HL-60/S4 treated with retinoic acid at 250 ng/mL for 4 days and 3 days (cell line): Measurements from ENCODE around the gene POGLUT3.

Experiments used
- in situ Hi-C: fragments of 300-500 bp; cut with MboI; formaldehyde crosslinking; loops from 2 replicates; pipeline ENCODE4 v1.7.0; 2022; ENCODE audit warnings: low sequenced_read_pairs

Gene POGLUT3

DNA sequence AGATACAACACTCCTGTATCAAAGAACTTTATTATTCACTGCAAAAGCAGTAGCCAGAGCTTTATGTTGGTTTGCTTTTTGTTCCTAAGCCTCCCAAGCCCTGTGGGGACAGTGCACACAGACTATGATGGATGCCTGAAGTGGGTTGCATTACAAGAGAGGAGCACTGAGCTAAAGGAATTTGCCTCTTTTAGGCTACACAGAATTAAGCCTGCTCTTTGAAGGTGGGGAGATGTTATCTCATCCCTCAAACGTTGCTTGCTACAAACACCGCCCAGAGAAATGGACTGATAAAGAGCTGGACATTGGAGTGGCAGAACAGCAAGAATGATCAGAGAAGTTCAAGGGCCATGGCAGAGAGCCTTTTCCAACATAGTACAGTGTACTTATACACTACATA is 2.5 kb upstream of the POGLUT3 start:
- in situ Hi-C loops, result no loop called here

DNA sequence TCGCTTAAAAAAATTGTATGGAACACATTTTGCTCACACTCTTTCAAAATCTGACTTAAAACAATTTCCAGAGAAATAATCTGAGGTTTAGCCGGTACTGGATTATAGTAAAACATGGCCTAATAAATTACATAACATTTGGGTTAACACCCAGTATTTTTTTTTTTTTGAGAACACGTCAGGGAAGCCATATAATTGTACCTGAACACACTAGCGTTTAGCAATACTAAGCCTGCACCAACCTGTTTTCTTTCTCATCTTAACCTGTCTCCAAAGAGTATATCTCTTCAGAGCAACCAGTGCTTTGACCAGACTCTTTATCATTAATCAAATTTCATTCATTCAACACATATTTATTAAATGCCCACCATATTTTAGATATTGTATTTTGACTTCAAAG is 2.0 kb upstream of the POGLUT3 start:
- in situ Hi-C loops, result no loop called here

DNA sequence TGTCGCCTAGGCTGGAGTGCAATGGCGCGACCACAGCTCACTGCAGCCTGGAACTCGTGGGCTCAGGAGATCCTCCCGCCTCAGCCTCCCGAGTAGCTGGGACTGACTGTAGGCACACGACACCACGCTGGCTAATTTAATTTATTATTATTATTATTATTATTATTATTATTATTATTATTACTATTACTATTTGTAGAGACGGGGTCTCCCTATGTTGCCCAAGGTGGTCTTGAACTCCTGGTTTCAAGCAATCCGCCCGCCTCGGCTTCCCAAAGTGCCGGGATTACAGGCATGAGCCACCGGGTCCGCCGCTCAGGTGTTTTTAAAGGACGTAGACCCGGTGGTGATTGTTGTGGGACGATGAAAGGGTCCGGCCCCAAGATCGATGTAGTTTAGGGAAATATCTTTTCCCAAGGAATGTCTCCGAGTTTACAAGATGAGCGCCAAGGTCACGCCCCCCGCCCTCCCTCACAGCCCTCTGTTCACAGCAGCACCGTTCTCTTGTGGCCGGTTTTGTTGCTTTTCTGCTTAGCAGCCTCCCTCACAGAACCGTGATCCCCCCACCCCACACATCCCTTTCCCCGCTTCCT is 728 bp upstream of the POGLUT3 start:
- in situ Hi-C loops, result no loop called here

DNA sequence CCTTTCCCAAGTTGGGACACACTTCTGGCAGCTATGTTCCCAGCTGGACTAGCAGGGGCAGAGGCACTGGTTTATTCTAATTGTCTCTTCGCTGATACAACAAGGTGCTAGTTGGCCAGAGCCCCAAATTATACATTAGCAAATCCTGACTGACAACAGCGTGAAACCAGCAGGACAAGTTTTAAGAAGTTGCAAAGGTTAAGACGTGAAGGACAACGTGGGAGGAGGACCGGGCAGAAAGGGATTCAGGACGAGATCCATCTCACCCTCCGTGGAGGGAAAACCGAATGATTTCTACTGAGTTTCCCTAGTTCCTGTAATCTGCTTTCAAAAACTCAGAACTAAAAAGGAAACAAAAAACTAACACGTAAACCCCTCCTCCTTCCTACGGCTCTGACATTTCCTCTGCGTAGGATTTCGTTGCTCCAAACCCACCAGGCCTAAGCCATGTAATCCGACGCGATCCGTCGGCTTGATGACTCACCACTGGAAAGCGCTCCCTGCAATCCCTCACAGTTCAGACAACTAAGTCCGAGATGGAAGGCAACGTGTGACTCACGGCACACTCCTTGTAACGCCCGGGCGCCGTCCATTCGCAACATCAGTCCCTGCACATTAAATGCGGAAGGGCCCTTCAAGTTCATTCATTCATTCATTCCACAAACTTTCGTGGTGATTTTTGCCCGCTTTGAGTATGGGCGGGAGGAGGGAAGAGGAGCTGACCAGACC is 703 bp downstream of the POGLUT3 start:
- in situ Hi-C loops, result no loop called here

DNA sequence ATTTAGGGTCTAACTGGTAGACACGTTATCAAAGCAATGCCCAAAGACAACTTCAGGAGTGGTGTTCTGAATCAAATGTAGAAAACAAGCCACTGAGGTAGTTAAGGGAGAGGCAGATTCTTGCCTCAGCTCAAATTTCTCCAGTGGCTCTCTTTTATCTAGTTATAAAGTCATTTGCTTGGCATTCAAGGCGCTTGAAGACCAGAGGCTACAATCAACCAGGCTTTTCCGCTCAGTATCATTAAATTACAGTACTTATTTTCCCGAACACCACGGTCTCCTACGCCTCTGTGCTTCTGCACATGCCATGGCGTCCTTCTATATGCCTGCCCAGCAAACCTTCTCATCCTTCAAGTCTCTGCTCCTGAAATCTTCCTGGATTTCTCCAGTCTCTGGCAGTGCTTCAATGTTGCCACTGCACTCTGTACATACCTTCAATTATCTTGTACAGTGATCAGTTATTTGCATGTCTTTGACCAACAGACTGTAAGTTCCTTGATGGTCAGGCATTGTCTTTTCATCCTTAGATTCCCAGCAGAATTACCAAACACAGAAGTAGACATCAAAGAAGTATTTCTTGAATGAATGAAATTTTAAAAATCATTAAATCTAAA is 1.4 kb downstream of the POGLUT3 start:
- in situ Hi-C loops, result no loop called here

DNA sequence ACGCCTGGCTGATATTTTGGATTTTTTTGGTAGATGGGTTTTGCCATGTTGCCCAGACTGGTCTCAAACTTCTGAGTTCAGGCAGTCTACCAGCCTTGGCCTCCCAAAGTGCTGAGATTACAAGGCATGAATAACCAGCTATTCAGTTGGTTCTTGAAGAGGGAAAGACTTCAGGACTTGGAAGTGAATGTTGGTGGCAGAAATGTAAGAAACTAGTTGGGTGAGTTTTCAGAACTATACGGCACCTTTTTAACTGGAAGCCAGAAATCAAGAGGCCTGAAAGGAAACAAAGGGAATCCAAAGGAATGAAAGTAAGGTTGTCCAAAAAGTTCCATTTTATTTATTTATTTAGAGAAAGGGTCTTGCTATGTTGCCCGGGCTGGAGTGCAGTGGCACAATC is 2.9 kb downstream of the POGLUT3 start:
- in situ Hi-C loops, result no loop called here

DNA sequence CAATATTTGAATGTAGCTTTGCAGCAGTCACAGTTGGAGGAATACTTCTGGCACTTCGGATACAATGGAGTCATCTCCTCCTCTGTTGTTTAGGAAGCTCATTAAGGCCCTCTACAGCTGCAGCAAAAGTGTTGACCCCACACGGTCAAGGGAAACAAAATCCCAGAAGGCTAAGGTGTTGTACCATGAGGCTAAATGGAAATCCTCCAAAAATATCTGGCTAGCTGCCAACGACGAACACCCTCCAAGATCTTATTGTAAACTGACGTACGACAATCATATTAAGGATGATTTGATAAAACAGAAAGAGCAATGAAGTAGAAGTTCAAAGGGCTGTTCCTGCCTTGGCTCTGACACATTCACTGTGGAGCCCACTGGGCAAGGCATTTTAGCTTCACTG is 4.0 kb downstream of the POGLUT3 start:
- in situ Hi-C loops, result no loop called here

DNA sequence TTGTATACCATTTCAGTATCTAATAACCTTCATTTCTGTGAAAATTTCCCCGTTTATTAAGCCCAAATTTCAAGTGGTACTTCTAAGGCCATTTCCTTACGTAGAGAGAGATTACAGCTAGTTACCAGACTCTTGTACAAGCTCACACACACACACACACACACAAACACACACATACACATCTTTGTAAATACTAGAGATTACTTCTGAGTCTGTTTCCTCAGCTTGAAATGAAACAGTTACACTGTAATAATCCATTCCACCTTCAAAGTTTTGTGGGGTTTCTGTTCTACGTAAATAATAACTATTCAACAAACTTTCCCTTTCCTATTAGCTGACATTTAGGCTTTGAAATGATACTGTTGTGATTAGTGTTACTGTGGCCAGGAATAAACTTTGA is 6.2 kb downstream of the POGLUT3 start:
- in situ Hi-C loops, result no loop called here

DNA sequence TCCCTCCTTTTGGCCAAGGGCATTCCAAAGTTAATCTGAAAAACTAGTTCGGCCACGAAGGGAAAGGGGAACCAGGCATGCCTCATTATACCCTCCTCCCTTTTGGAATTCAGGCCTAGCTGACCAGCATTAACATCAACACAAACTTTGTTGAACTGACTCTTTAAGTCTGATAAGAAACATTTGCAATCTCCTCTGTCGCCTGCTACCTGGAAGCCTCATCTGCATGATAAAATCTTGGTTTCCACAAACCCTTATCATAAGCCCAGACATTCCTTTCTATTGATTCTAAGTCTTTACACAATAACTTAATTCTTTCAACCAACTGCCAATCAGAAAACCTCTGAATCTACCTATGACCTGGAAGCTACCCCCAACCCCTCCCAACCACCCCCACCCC is 11.4 kb downstream of the POGLUT3 start:
- in situ Hi-C loops, result no loop called here

DNA sequence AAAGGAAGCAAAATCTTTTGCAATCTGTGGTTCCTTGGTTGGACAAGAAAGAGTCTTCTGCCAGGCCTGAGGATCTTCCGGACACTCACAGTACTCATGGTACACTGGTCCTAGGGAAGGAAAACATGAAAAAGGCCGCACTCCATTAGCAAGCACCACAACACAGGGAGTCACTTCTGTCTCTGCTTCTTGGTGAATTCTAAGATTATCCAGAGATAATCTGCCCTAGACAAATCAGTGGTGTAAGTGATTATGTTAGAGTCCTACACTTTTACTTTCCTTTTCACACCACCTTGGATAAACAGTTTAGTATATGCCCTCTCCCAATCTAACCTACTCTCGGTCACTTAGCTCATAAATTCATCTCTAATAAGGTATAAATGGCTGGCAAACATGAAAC is 11.9 kb downstream of the POGLUT3 start:
- in situ Hi-C loops, result no loop called here

DNA sequence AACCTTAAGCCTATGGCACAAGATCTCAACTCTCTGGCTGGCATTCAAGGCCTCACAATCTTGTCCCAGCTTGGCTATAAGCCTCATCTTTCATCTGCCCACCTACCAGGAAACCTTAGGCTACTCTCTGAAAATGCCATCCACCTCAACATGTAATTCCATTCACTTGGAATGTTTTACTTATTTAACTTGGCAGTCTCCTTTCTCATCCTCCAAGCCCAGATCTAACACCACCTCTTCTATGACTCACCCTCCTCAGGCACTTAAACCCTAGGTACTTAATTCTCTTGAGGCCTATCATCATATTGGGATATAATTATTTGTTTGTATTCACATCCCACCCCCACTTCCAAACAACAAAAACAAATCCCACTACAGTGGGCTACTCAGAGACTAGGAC is 15.0 kb downstream of the POGLUT3 start:
- in situ Hi-C loops, result no loop called here

DNA sequence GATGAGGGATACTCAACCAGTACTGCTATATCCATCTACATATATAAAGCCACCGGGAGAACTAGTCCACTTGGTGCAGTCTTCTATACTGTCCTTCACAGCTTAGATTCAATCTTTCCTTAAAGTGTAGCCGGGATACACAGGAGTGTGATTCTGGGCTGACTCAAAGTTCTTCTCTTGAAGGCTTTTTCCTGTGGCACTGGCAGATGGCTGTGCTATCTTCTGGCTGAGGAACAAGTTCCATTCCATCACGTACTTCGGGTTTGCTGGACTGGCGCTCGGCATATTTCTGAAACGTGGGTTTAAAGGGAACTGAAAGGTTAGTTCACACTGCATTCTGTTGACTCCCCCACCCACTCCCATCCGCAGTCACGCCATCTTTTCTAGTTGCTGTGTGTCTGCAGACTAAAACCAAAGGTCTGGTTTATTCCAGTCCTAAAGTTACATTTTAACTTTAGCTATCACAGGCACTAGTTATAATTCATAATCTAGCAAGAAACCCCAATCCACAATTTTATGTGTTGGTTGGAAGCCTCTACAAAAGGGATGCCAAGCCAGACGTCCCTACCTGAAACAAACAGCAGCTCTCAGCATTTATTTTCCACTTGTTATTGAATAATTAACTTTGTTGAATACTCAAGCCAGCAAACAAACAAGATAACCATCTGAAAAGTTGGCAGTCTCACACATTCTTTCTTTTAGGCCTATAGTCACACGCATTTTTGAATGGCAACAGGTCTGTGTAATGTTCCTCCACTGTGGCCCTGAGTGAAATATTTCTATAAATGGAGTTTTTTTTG is 23.3 kb downstream of the POGLUT3 start:
- in situ Hi-C loops, result no loop called here

DNA sequence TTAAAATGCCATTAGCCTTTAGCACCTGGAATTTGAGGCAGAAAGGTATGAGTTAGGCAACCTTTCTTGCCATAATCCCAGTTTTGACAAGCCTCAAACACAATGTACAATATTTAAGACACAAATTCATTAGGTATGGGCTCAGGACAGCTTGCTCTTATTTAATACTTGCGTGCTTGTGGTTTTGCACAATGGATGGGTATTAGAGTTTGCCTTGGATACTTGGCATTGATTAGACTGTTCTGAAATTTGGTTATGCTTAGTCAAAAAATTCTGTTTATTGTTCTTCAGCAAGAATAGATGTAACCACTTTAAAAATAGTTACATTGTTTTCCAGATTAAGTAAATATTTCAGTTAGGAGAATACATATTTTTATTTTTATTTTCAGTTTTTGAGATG is 25.5 kb downstream of the POGLUT3 start:
- in situ Hi-C loops, result no loop called here

DNA sequence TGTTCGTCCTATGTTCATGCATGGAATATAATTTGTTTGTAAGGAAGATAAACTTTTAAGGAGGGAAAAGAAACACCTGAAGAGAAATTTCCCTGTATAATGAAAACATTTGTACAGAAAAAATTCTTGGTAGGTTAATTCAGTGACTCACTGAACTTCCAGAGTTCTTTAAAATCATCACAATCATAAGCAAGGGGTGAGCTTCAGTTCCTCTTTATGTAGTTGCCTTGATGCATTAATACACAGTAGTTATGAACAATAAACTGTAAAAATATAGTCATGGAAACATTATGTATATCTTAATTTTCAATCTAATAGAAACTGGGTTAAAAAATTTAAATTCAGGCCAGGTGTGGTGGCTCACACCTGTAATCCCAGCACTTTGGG is 29.7 kb downstream of the POGLUT3 start:
- in situ Hi-C loops, result no loop called here

DNA sequence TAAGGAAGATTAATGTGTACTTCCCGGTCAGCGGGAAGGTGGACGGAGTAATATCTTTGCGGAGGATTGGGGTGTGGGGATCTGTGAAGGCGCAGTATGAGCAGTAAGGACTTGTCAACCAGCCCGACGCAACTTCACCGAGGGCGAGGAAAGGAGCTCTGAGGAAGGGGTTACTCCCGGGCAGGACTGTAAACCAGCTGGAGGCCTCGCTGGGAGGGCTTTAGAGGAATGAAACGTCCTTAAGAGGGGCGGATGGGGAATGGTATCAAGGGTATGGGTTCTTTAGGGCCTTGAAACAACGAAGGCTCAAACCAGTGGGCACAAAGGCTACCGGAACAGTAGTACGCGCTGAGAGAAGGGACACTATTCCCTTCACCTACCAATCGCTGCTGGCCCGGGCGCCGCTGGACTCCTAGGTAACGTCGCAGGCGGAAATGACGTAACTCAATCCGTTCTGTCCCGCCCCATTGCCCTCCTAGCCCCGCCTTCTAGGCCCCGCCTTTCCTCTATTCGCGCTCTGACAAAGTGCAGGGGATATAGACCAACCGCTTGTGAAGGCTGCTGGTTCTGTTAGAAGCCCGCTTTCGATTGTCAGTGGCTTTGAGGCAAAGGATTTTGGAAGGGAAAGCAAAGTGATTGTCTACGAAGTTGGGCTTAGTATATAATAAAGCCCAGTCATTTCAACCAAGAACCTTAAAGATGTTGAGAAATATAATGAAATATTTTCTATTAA is 30.9 kb downstream of the POGLUT3 start, which contains the start of gene C11orf65:
Gene C11orf65, minus strand, starts transcription at position 439 of the 733 bp plus-strand sequence. CDS start 5,970 bp downstream, outside the sequence.
- in situ Hi-C loops, result no loop called here

DNA sequence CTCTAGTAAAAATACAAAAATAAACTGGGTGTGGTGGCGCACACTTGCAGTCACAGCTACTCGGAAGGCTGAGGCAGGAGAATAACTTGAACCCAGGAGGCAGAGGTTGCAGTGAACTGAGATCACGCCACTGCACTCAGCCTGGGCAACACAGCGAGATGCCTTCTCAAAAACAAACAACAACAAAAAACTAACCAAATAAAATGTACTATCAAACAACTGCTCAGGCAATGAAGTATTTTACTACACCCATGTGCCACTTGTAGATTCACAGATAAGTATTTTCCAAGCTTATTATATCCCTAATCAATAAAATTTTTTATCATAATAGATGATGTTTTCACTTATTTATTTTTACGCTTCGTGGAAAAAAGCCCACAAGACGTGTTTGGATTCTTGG is 31.8 kb downstream of the POGLUT3 start:
- in situ Hi-C loops, result no loop called here

DNA sequence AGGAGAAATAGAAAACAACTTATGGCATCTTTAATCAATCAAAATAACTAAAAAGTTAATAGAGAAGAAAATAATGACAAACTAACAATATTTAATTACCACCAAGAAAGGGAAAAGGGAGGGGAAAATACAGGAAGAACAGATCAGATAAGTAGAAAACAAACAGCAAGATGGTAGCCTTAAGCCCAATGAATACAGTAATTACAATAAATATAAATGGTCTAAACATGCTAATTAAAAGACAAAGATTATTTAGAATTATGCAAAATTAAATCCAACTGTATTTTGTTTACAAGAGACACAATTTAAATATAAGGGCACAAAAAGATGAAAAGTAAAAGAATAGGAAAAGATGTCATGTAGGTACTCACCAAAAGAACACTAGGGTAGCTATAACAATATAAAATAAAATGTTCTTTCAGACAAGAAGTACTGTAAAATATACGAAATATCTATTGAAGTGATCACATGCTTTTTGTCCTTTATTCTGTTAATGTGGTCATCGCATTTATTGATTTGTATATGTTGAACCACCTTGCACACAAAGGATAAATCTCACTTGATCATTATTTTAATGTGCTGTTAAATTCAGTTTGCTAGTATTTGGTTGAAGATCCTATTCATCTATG is 44.9 kb downstream of the POGLUT3 start:
- in situ Hi-C loops, result no loop called here
